22Rv1 (cell line): ENCODE results near the gene ZNF444.

Source experiments
- CTCF ChIP-seq: fragments of 450-650 bp; IDR thresholded peaks from 2 replicates; pipeline ENCODE4 v1.5.1; 2017; ENCODE audit warnings: mild to moderate bottlenecking
- ZFX ChIP-seq: fragments of 450-650 bp; IDR thresholded peaks from 2 replicates; pipeline ENCODE4 v1.6.1; 2017; ENCODE audit warnings: antibody characterized with exemption, borderline replicate concordance

- TF ChIP-seq CTCF (no peak), ZFX (no peak)
Observed at GRCh38 chr19:56097306-56097705, 43.8 kb upstream of the ZNF444 start.
